Measurements from ENCODE around the gene MEF2C.
"Not testable (repeated sequence)": the region's sequence is repeated elsewhere in the genome, so short reads cannot be mapped to it uniquely, and the experiment has no call there.

Gene MEF2C

GRCh38 chr5:88883059-88883835 is at the start of gene MEF2C:
MEF2C (minus strand) TSS chr5:88883184; CDS start chr5:88823788, 59,396 bp downstream.
- FAIRE-seq, result no peak

GRCh38 chr5:88932541-88932940 is 49.6 kb upstream of the MEF2C start:
- no peak for FAIRE-seq

- FAIRE-seq, result no peak
Observed at GRCh38 chr5:88930335-88930734, 47.4 kb upstream of the MEF2C start.

GRCh38 chr5:88929385-88929784 is 46.4 kb upstream of the MEF2C start:
- no peak for FAIRE-seq

- no peak for FAIRE-seq
Observed at GRCh38 chr5:88926774-88927173, 43.8 kb upstream of the MEF2C start.

GRCh38 chr5:88925692-88926490 is 42.9 kb upstream of the MEF2C start:
- FAIRE-seq, result no peak

- no peak for FAIRE-seq
Observed at GRCh38 chr5:88924330-88924657, 41.3 kb upstream of the MEF2C start.

- no peak for FAIRE-seq
Observed at GRCh38 chr5:88923623-88924329, 40.8 kb upstream of the MEF2C start.

- not testable (repeated sequence) for FAIRE-seq
Observed at GRCh38 chr5:88912743-88913142, 29.8 kb upstream of the MEF2C start.

GRCh38 chr5:88911059-88911572 is 28.1 kb upstream of the MEF2C start:
- not testable (repeated sequence) for FAIRE-seq

- peak; percentile 61 for FAIRE-seq
Observed at GRCh38 chr5:88904478-88904877, 21.5 kb upstream of the MEF2C start.

GRCh38 chr5:88903966-88904365 is 21.0 kb upstream of the MEF2C start:
- FAIRE-seq, result not testable (repeated sequence)

- peak; percentile 41 for FAIRE-seq
Observed at GRCh38 chr5:88901077-88901476, 18.1 kb upstream of the MEF2C start.

- FAIRE-seq, result no peak
Observed at GRCh38 chr5:88899096-88899737, 16.2 kb upstream of the MEF2C start.

- FAIRE-seq, result no peak
Observed at GRCh38 chr5:88897748-88898147, 14.8 kb upstream of the MEF2C start.

GRCh38 chr5:88895681-88896501 is 12.9 kb upstream of the MEF2C start:
- no peak for FAIRE-seq

GRCh38 chr5:88892669-88893068 is 9.7 kb upstream of the MEF2C start:
- FAIRE-seq, result no peak

- no peak for FAIRE-seq
Observed at GRCh38 chr5:88890070-88890781, 7.2 kb upstream of the MEF2C start.

GRCh38 chr5:88889189-88890069 is 6.4 kb upstream of the MEF2C start:
- FAIRE-seq, result no peak

- FAIRE-seq, result no peak
Observed at GRCh38 chr5:88888848-88889188, 5.8 kb upstream of the MEF2C start.
